DMS 273 (cell line): ENCODE data around the gene CDYL2.

ENCODE experiments used
- DNase-seq: peaks from one replicate; lab custom pipeline; 2025; ENCODE audit not compliant: unreplicated experiment; lab: John Stamatoyannopoulos, UW

The CDYL2 gene

GRCh38 chr16:80557037-80557436 is 247.4 kb downstream of the CDYL2 start:
- no peak for DNase-seq

DNA sequence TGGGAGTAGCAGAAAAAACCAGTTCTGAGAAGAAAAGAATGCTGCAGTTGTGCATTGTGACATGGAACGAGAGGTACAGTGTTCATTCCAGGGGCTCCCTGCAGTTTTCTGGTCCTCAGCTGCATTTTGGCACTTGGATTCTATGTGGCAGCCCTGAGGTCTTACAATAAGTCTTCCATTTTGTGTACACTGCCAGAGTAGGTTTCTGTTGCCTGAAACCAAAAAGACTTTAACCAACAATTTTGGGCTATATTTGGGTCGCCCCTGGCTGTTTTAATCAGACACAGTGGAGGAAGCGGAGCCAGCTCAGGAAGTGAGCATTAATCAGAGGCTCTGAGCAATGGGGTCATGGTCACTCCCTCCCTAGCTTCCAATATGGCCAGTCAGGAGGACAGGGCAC is 247.9 kb downstream of the CDYL2 start:
- DNase-seq = no peak

DNA sequence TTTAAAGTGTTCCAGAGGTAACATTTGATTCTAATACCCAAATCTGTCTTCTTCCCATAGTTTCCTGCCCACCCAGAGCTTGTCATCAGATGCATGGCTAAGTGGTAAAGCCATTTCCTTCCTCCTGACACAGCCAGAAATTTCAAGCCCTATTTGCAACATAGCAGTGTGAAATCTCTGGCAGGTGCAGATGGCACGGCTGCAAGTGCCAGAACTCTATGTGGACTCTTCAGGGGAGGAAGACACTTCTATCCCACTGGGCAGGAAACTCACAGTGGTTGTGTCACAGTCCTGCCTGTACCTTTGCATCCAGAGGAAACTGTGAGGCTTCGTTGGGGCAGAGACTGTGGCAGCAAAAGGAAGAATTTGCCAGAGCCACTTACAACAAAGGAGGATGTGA is 250.4 kb downstream of the CDYL2 start:
- DNase-seq = no peak

- no peak for DNase-seq
These were observed 252.1 kb downstream of the CDYL2 start for GRCh38 chr16:80552277-80552676.
